HG03139 (cell line): ENCODE data around the gene ELAVL4.
"Not testable (repeated sequence)": the region's sequence is repeated elsewhere in the genome, so short reads cannot be mapped to it uniquely, and the experiment has no call there.

Source experiments
- ATAC-seq: cut with Tn5 transposase; IDR thresholded peaks from one replicate; pipeline ENCODE4 v1.9.1; 2021; ENCODE audit not compliant: unreplicated experiment

Gene ELAVL4

GRCh38 chr1:50123071-50123470 is 14.4 kb downstream of the ELAVL4 start:
- no peak for ATAC-seq

GRCh38 chr1:50126927-50127715 is 18.4 kb downstream of the ELAVL4 start:
- ATAC-seq, result no peak

GRCh38 chr1:50129201-50129600 is 20.5 kb downstream of the ELAVL4 start:
- ATAC-seq, result no peak

GRCh38 chr1:50132347-50132894 is 23.7 kb downstream of the ELAVL4 start:
- no peak for ATAC-seq

GRCh38 chr1:50135716-50136115 is 27.0 kb downstream of the ELAVL4 start:
- ATAC-seq, result no peak

- ATAC-seq, result no peak
Measured at GRCh38 chr1:50139339-50140181, 30.8 kb downstream of the ELAVL4 start.

- ATAC-seq, result no peak
Measured at GRCh38 chr1:50140182-50140447, 31.4 kb downstream of the ELAVL4 start.

GRCh38 chr1:50147191-50147850 is 38.6 kb downstream of the ELAVL4 start:
- no peak for ATAC-seq

GRCh38 chr1:50148142-50148923 is 39.6 kb downstream of the ELAVL4 start:
- ATAC-seq, result no peak

- ATAC-seq, result no peak
Measured at GRCh38 chr1:50152236-50152635, 43.5 kb downstream of the ELAVL4 start.

GRCh38 chr1:50155541-50155940 is 46.8 kb downstream of the ELAVL4 start:
- no peak for ATAC-seq

GRCh38 chr1:50156241-50157010 is 47.7 kb downstream of the ELAVL4 start:
- no peak for ATAC-seq

GRCh38 chr1:50157306-50157941 is 48.7 kb downstream of the ELAVL4 start:
- ATAC-seq, result no peak

- no peak for ATAC-seq
Measured at GRCh38 chr1:50158421-50158820, 49.7 kb downstream of the ELAVL4 start.

GRCh38 chr1:50163680-50164079 is 55.0 kb downstream of the ELAVL4 start:
- no peak for ATAC-seq

GRCh38 chr1:50166351-50166750 is 57.6 kb downstream of the ELAVL4 start:
- not testable (repeated sequence) for ATAC-seq

- no peak for ATAC-seq
Measured at GRCh38 chr1:50172299-50172698, 63.6 kb downstream of the ELAVL4 start.

GRCh38 chr1:50174101-50174500 is 65.4 kb downstream of the ELAVL4 start:
- ATAC-seq, result no peak
